Measurements from ENCODE around the gene TGIF2LY. TPM values are rescaled to one million over a fixed set of nuclear protein-coding genes. Genes with fewer than 3 reads are reported as not detected.
A peak's percentile ranks its signal among the peaks of the same experiment; 100 is the strongest.
"Not testable (repeated sequence)": the region's sequence is repeated elsewhere in the genome, so short reads cannot be mapped to it uniquely, and the experiment has no call there.

TGIF2LY gene
- 0.13 TPM for polyA plus RNA-seq (2013, experiment 1 of 2)
- 0.08 TPM for polyA plus RNA-seq (2013, experiment 2 of 2)

DNA sequence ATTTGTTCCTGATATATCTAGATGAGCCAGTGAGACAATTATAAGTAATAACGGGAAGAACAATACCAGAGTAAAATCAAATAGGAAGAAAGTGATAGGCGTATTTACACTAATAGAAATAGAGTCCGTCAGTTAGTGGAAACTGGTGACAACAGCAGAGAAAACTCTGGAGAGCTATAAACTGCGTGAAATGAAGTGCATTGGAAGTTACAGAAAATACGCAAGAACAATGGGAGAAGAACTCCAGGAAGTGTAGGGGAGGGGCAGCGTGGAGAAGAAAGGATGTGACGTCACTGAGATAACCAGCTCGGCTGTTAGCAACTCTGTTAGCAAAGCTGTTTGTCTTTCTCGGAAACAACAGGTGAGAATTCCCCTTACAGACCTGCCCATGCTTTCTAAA lies at the start of gene TGIF2LY:
Gene TGIF2LY (plus strand): TSS at position 301 of the 400 bp plus-strand sequence. CDS start 178 bp downstream, outside the sequence.
- H3K18ac ChIP-seq (ENCODE audit: low read length); H3K9ac ChIP-seq (ENCODE audit: low read length); H2BK15ac ChIP-seq (replicated peaks; ENCODE audit: low read depth); H2BK5ac ChIP-seq (ENCODE audit: low read length); H3K23ac ChIP-seq (ENCODE audit: low read length); H3K79me2 ChIP-seq (ENCODE audit: control insufficient read depth, insufficient read depth, low read length); H3K27me3 ChIP-seq (ENCODE audit: insufficient read depth, low read length, poor library complexity); H3K36me3 ChIP-seq (ENCODE audit: control insufficient read depth, insufficient read depth, low read length); H3K4me1 ChIP-seq (ENCODE audit: control insufficient read depth, low read depth, low read length); H2AK5ac ChIP-seq (ENCODE audit: low read length); H3K4me3 ChIP-seq (ENCODE audit: low read length); H2BK120ac ChIP-seq (ENCODE audit: low read depth, low read length); H3K27ac ChIP-seq (ENCODE audit: low read depth, low read length); H4K5ac ChIP-seq (ENCODE audit: low read length); H3K79me1 ChIP-seq (ENCODE audit: low read length); H3K4ac ChIP-seq (ENCODE audit: low read depth, low read length); H3K4me2 ChIP-seq (ENCODE audit: low read length); H4K8ac ChIP-seq (ENCODE audit: low read depth, low read length); H3K56ac ChIP-seq (ENCODE audit: low read length): not testable (repeated sequence)
- DNase-seq: peak; percentile 3
- WGBS (ENCODE audit: extremely low coverage, insufficient coverage, low lambda C conversion rate): no CpG with 5 or more reads among the region's 9 CpGs

Small RNA genes within 50 kb of the gene (small RNA-seq; reads per million reads assigned to genes)
- not detected for gene PRRC2CP1 (ENCODE audit: insufficient read depth)
